ENCODE data around the gene TIMM23.
"Not testable (repeated sequence)": the region's sequence is repeated elsewhere in the genome, so short reads cannot be mapped to it uniquely, and the experiment has no call there.

The TIMM23 gene

GRCh38 chr10:46025406-46025805, 53.1 kb downstream of the TIMM23 start:
- DNase-seq = no peak

DNA sequence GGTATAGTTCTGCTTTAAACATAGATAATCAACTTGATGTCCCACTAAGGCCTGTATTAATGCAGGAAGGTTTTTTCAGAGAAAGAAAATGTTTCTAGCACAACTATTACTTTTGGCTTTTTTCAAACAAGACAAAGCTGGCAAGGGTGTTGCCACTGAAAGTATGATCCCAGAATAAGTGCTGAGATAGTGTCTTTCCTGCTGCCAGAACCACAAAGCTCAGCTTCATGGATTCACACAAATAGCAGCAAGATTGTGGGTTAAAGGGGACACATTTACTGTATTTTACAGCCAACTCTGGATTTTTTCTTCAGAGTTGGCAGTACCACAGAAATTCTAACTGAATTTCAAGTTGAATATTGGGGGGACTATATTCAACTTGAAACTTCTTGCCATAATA, 53.8 kb downstream of the TIMM23 start:
- no peak for DNase-seq

- DNase-seq = peak; percentile 27 to 41
Measured at GRCh38 chr10:46028584-46029460, 56.5 kb downstream of the TIMM23 start.

DNA sequence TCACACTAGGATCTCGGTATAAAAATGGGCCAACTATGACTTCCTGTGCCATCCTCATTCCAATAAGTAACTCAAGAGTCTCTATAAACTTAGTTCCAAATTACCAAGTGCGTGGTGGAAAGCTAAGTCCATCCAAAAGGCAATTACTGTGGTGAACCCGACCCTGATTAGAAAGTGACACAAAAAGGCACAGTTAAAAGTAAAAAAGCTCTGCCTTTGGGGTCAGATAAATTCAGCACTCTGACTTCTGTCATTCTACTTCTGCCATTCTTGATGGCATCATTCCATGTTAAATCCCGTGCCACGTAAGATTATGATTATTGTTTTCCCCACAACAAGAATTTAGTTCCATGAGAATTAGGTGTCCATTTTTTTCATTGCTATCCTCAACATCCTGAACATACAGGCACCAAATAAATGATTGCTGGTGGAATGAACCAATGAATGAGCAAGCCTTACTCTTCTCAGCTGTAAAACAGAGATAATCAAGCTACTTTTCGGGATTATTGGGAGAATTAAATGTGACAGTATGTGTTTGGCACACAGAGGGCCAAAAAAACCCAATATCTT, 57.3 kb downstream of the TIMM23 start:
- DNase-seq = no peak

- DNase-seq = peak; percentile 97
Measured at GRCh38 chr10:46030091-46030937, 58.0 kb downstream of the TIMM23 start, which contains the start of gene NCOA4. Gene NCOA4, minus strand, starts transcription at chr10:46030623. Its CDS starts 13,943 bp downstream, at chr10:46016680.

GRCh38 chr10:46031648-46032532, 59.6 kb downstream of the TIMM23 start:
- DNase-seq = no peak

DNA sequence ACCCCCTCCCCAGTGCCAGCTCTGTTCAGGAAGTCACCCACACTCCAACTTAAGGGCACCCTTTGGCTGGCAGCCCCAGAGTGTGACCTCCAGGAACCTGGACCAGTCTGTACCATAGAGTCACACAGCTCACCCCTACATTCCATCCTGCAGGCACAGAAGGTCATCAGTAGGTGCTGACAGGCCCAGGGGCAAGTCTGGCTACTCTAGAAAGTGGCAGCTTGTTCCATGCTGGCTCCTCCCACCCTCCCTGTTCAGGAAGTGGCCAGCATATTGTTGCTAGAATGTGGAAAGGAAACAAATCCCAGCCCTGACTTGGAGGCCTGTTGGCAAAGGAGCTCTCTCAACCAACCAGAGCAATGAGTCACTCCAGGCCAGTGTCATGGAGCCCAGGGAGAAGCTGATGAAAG, 61.3 kb downstream of the TIMM23 start:
- no peak for DNase-seq

DNA sequence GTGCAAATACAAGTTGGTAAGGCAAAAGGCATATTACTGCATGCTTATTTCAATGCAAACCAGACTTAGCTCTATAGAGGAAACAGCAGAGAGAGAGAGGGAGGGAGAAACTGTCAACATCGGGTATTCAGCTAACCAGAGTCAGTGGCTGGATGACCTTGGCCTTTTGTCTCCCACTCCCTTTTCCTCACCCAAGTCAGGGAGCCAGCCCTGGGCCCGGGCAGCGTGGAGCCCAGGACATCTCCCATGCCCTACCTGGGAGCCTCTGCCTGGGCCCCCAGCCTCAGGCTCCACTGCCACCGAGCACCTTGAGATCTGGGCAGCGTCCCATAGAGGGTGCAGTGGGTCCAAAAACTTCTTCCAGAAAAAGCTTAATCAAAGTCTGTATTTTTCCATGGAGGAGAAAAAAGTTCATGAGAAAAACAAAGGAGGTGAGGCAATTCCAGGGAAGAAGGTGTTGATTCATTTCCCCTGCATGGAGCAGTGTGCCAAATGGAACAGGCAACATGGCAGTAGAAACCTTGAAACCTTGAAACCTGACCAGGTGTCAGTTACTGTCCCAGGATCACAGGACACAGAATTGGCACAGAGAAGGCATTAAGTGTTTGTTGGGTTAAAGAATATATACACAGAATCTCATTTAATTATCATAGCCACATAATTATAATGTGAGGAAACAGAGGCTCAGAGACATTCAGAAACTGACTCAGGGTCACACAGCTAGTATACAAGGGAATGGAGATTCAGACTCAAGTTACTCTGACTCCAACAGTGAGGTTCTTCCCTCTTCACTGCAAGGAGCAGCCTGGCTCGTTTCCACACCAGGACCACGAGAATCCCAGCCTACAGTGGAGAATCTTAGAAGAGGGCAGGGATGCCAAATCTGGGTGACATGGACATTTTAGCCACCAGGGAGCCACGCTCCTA, 63.9 kb downstream of the TIMM23 start:
- no peak for DNase-seq

DNA sequence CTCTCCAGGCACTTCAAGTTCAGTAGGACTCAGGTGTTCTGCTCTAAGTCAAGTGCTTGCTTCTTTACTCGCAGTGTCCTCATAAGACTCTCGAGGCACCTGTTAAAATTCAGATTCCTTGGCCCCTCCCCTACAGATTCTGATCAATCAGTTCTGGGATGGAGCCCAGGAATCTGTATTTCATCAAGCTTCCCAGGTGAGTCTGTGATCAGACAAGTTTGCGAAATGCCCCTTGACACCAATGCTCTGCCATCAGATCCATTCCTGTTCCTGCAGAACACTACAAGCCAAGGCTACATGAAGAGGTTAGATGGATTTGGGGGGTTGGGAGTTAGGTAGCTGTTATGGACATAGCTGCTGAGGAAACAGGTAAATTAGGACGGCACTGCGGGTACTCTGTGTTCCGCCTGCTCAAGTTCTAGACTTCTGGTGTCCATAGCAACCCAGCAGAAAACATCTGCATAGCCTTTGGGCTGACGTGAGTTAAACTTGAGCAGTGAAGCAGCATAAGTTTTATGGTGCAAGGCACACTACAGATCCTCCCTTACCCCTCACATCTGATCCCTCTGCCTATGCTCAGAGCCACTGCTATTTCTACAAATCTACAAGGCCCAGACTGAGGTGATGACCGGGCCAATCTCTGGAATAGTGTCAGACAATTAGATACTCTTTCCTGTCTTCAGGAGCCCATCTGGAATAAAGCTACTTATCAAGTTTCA, 65.0 kb downstream of the TIMM23 start:
- no peak for DNase-seq

GRCh38 chr10:46040004-46040403, 67.7 kb downstream of the TIMM23 start:
- no peak for DNase-seq

- no peak for DNase-seq
Measured at GRCh38 chr10:46042527-46042926, 70.2 kb downstream of the TIMM23 start.

DNA sequence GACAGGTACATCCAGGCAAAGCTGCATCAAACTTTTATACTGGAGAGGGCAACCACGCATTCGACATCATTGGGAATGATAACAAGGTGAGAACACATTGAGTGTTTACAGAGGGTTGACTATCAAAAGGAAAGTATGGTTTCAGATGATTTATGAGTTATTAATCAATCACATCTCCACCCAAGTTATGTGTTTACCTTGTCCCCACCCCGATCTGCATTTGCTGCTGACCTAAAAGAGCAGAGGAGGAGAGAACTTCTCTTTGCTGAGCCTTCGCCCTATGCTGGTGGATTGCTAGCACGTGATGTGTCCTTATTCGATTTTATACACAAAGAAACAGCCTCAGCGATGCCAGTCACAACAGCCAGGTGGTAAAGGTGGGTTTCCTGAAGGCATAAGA, 74.0 kb downstream of the TIMM23 start, which contains the start of gene MSMB:
Gene MSMB (minus strand): TSS at position 9 of the 400 bp plus-strand sequence. CDS start 32 bp downstream, outside the sequence.
- no peak for DNase-seq

DNA sequence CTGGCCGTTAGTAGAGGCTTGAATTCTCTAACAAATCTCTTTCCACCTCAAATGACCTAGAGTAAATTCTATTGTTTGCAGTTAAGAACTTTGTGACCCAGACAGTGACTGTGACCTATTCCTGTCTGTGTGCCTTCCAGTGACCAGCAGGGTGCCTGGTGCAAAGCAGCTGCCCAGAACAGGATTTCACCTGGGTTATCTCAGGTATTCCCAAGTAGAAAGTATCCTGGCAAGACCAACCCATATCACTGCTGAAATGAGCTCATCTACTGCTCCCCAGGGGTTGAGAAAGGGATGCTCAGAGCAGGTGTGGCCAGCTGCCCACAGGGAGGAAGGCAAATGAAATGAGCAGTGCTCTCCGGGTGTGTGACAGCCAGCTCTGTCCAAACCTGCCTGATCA, 75.9 kb downstream of the TIMM23 start:
- DNase-seq = no peak

GRCh38 chr10:46049497-46049831, 77.2 kb downstream of the TIMM23 start:
- DNase-seq = not testable (repeated sequence)

GRCh38 chr10:46050941-46051623, 78.8 kb downstream of the TIMM23 start:
- DNase-seq = no peak

- no peak for DNase-seq
Measured at GRCh38 chr10:46052057-46052790, 79.9 kb downstream of the TIMM23 start.

GRCh38 chr10:46052791-46053375, 80.6 kb downstream of the TIMM23 start:
- no peak for DNase-seq

Measured in activated CD4-positive, alpha-beta T cell treated with anti-CD3 and anti-CD28 coated beads for 4 hours (primary cell).